Fibroblast of villous mesenchyme (primary cell): Measurements from ENCODE around the gene SNAPC1. TPM values are rescaled to one million over a fixed set of nuclear protein-coding genes. Genes with fewer than 3 reads are reported as not detected.
"Not testable (repeated sequence)": the region's sequence is repeated elsewhere in the genome, so short reads cannot be mapped to it uniquely, and the experiment has no call there.

Experiments
- DNase-seq: peaks from one replicate; pipeline ENCODE4 v3.0.0-alpha.2; 2010; ENCODE audit warnings: low read depth
- H3K4me3 ChIP-seq: 2 replicates; pipeline ENCODE4 v1.5.1; 2011; ENCODE audit warnings: low read depth, mild to moderate bottlenecking, low read length
- CTCF ChIP-seq: IDR thresholded peaks from 2 replicates; pipeline ENCODE4 v1.5.1; 2012; ENCODE audit warnings: low read depth, mild to moderate bottlenecking, low read length; ENCODE audit not compliant: insufficient read depth
- total RNA-seq: library from RNA; depleted of rRNA; stranded (reverse); fragments of >200 nt; gene quantifications from 2 replicates; pipeline ENCODE4 v1.2.3, GENCODE V29; 2012

Gene SNAPC1
- total RNA-seq, 1 donor: 27.2 TPM

DNA sequence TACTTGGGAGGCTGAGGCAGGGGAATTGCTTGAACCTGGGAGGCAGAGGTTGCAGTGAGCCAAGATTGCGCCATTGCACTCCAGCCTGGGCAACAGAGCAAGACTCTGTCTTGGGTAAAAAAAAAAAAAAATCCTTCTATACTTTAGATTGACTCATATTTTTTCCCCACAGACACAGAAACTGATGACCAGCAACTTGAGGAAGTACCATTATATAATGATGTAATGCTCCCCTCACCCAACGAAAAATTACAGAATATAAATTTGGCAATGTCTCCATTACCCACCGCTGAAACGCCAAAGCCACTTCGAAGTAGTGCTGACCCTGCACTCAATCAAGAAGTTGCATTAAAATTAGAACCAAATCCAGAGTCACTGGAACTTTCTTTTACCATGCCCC, 24.3 kb upstream of the SNAPC1 start:
- H3K4me3 ChIP-seq: no peak overlapping the region
- no peak for DNase-seq

DNA sequence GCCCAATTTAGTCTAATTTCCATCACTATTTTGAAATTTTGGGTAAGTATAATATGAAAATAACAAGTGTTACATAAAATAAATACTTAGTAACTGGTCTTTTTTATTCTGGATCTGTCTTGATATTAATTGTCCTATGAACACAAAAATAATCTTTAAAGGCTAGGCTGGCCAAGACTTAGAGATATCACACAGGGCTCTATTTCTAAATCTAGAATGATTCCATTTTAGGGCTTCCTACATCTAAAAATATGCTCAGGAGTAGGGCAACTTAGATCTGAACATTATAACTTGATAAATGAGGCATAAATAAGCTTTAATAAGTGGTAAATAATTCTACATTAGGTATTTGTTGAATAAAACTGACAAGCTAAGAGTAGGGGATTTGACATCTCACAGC, 23.1 kb upstream of the SNAPC1 start:
- TF ChIP-seq CTCF: no peak
- DNase-seq: no peak

More for the DNA sequence above, 24.3 kb upstream of the SNAPC1 start:
- no peak for TF ChIP-seq CTCF

DNA sequence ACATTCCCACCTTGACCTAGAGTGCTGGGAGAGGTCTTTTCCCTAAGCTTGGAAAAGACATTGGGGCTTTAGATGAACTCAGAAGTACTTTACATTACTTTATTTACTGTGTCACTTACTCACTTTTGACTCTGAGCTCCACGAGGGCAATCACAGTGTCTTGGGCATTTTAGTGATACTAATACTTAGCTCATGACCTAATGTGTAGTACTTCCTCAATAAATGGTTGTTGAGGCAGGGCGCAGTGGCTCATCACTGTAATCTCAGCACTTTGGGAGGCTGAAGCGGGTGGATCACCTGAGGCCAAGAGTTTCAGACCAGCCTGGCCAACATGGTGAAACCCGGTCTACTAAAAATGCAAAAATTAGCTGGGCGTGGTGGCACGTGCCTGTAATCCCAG, 19.8 kb upstream of the SNAPC1 start:
- TF ChIP-seq CTCF: no peak
- no peak for DNase-seq
- no peak overlapping the region for H3K4me3 ChIP-seq

More for the DNA sequence above, 23.1 kb upstream of the SNAPC1 start:
- H3K4me3 ChIP-seq: no peak overlapping the region

DNA sequence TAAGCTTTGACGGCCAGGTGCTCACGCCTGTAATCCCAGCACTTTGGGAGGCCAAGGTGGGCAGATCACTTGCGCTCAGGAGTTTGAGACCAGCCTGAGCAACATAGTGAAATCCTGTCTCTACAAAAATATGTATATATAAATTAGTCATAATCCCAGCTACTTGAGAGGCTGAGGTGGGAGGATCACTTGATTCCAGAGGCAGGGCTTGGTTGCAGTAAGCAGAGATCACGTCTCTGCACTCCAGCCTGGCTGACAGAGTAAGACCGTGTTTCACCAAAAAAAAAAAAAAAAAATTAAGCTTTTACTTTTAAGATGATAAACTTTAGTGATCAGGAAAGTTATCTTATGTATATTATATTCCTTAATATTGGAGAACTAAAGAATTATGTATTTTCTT, 18.0 kb upstream of the SNAPC1 start:
- no peak overlapping the region for H3K4me3 ChIP-seq
- no peak for DNase-seq
- no peak for TF ChIP-seq CTCF

- H3K4me3 ChIP-seq, DNase-seq: not testable (repeated sequence)
These were observed 15.9 kb upstream of the SNAPC1 start for GRCh38 chr14:61746346-61746745.

- no peak for TF ChIP-seq CTCF
- no peak overlapping the region for H3K4me3 ChIP-seq
These were observed 15.3 kb upstream of the SNAPC1 start for GRCh38 chr14:61746881-61747280.

DNA sequence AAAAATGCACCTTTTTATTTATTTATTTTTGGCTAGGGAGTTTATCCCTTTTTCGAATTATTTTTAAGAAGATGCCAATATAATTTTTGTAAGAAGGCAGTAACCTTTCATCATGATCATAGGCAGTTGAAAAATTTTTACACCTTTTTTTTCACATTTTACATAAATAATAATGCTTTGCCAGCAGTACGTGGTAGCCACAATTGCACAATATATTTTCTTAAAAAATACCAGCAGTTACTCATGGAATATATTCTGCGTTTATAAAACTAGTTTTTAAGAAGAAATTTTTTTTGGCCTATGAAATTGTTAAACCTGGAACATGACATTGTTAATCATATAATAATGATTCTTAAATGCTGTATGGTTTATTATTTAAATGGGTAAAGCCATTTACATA, 14.9 kb upstream of the SNAPC1 start:
- no peak overlapping the region for H3K4me3 ChIP-seq

More at GRCh38 chr14:61746881-61747280, 15.3 kb upstream of the SNAPC1 start:
- DNase-seq: no peak

More for the DNA sequence above, 14.9 kb upstream of the SNAPC1 start:
- no peak for TF ChIP-seq CTCF
- DNase-seq: no peak
